ENCODE results near the gene MMP24.
"Not testable (repeated sequence)": the region's sequence is repeated elsewhere in the genome, so short reads cannot be mapped to it uniquely, and the experiment has no call there.

Gene MMP24

GRCh38 chr20:35315632-35316020, 89.1 kb downstream of the MMP24 start:
- DNase-seq, result not testable (repeated sequence)

GRCh38 chr20:35316086-35316485, 89.6 kb downstream of the MMP24 start:
- no peak for DNase-seq

DNA sequence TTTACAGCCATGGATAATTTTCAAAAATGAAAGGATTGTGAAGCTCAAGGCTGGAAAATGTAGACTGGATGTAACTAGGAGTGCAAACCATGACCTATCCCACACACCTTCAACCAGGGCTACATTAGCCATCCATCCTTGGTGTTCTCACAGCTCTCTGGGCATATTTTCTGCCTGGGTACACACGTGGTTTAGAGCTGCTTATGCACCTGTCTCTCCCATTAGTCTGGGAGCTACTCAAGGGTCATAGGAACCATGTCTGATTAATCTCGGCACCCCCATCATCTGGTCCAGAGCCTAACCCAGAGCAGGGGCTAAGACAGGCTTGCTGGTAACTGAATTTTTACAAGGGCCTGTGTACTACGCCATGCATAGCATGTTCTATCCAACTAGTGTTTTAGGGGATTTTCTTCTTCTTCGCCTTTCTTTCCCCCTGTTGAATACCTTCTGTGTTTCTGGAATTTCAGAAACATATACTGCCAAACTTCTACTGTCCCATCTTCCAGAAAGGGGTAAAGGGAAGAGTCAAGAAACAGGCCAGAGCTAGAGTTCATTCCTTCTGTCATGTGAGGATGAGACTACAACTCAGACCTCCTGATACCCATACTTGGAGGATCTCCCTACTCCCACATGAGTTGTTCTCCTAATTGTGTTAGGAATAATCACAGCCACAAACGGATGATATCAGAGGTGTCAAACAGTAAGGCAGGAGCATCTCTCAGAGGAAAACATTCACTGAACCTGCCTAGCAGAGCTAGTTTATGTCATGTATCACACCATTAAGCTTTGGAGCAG, 91.1 kb downstream of the MMP24 start:
- DNase-seq, result peak; percentile 10 to 62

- no peak for DNase-seq
Measured at GRCh38 chr20:35318502-35319157, 92.1 kb downstream of the MMP24 start.

DNA sequence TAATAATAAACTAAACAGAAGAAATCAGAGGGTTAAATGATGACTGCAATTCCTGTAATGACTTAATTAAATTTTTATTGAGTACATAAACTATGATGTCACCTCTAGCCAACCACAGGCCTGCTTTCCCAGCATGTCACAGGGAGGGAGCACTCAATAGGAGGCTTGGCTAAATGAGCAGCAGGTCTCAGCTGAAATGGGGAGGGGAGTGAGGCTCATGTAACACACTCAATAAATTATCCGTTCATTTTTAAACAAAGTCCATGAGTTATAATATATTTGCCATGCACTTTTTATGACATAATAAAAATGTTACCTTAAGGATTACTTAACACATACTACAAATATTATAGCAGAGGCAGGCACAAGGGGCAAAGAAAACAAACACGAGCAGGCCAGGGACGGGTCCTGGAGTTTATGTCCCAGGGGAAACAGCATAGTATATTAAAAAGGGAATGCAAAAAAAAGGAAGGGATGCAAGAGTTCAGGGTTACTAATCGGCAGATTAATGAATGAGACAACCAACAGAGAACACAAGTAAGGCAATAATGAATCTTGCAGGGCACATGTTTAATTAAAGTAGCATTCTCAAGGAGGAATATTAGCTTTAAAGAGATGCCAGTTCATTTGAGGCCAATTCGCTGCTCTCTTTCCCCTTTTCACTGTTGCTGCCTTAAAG, 92.8 kb downstream of the MMP24 start:
- DNase-seq, result no peak

DNA sequence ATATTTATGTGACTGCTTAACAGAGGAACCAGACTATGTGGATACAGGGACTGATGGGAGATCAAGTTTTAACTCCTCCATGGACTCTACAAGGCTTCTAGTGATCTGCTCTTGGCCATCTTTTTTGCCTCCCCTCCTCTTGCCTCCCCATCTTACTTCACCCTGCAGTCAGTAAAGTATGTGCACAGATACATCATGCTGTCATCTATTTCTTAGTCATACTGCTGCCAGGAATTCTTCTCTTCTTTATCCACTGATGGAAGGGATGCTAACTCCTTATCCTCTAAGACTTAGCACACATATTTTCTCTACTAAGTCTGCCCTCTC, 93.3 kb downstream of the MMP24 start:
- DNase-seq, result no peak

DNA sequence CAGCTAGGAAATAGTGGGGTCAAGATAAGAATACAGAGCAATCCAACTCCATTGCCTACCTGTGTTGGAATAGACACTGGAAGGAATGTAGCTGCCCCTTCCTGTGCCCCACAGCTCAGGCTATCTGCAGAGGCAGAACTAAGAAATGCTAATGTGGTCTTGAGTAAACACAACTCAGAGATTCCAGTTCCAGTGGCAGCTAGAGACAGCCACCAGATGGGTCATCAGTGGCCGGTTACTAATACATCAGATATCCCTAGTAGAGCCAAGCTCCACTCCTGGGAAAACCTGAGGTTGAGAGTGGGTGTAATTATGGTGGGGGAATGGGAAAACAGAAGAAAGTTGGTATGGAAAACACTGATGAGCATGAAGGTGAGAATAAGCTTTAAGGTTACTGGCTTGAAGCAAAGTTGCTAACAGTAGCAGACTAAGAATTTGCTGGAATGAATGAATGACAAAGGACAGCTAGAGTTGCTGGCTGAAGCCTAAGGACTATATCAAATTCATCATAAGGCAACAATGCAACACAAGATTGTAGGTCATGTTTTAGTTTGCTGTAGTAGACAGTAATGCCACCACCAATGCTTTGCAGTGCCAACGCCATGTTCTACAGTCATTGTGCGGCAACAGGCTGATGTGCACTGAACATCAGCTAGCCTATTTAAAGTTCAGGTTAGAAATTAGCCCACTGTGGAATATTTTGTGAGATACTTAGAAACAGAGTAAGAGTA, 94.1 kb downstream of the MMP24 start:
- DNase-seq, result no peak

DNA sequence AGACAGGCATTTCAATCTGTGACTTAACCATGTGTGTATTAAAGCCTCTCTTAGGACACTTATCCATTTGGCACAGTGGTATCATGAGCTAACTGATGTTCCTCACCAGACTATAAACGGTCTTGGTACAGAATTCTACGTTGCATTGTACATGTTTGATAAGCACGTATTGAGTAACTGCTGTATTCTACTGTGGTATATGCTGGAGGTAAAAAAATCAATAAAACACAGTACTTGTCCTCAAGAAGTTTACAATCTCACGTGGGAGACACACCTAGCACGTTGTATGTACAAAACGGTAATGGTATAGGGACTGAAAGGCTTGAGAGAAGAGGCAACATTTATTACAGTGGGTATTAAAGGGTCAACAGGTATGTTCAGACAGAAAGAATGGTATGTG, 98.9 kb downstream of the MMP24 start:
- DNase-seq, result no peak

DNA sequence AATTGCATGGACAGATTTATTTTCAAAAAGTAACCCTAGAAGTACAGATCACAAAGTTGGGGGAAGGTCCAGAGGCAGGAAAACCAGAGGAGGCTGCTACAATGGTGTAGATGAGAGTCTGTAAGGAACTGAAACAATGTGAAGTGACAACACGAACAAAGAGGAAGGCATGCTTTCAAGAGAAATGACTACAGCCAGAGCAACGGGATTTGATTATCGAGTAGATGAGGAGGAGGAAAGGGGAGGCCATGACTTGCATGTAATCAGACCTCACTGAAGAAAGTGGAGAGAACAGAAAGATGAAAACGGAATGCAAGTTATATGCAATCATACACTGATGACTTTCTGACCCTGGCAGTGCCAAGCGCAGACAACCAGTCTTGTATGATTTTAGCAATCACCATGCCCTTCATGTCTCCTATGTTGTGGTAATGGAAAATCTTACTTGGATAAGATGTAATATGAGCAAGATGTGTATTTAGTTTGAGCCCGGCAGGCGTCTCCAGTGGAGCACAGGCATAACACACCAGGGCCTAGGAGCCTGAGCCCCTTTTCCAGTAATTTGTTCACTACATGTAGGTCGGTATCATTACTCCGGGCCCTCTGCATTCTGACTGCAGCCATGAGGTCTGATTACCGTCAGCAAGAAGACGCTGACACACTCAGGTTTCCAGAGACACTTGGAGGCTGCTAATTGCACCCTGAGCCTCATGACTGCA, 99.7 kb downstream of the MMP24 start:
- peak; percentile 71 to 75 for DNase-seq
